Immature natural killer cell (primary cell): ENCODE measurements around the gene ULK2. TPM values are rescaled to one million over a fixed set of nuclear protein-coding genes. Genes with fewer than 3 reads are reported as not detected.

Source experiments
- DNase-seq, 3 donors: peaks; one replicate each; pipeline ENCODE4 v3.0.0; 2022; ENCODE audit warnings: mixed read lengths in 1 of 3
- H3K27ac Mint-ChIP-seq, 6 donors: one replicate each; pipeline ENCODE4 v1.8.0; 2020; ENCODE audit warnings: mixed read lengths in 6 of 6, mild to moderate bottlenecking in 5 of 6, inconsistent platforms in 4 of 6, moderate library complexity in 3 of 6
- H3K27me3 Mint-ChIP-seq, 3 donors: one replicate each; pipeline ENCODE4 v1.8.0; 2020 to 2021; ENCODE audit warnings: low read depth in 3 of 3, mild to moderate bottlenecking in 3 of 3, mixed read lengths in 3 of 3, moderate library complexity in 3 of 3, inconsistent platforms in 1 of 3
- H3K36me3 Mint-ChIP-seq, 3 donors: one replicate each; pipeline ENCODE4 v1.8.0; 2020; ENCODE audit warnings: mixed read lengths in 3 of 3, inconsistent platforms in 2 of 3, mild to moderate bottlenecking in 2 of 3
- H3K4me1 Mint-ChIP-seq, 2 donors: one replicate each; pipeline ENCODE4 v1.8.0; 2020; ENCODE audit warnings: inconsistent platforms in 2 of 2, mild to moderate bottlenecking in 2 of 2, mixed read lengths in 2 of 2, moderate library complexity in 1 of 2
- H3K4me3 Mint-ChIP-seq, 5 donors: one replicate each; pipeline ENCODE4 v1.8.0; 2020; ENCODE audit warnings: mild to moderate bottlenecking in 5 of 5, mixed read lengths in 5 of 5, inconsistent platforms in 3 of 5, moderate library complexity in 3 of 5
- H3K9me3 Mint-ChIP-seq, 6 donors: one replicate each; pipeline ENCODE4 v1.8.0; 2020; ENCODE audit warnings: mild to moderate bottlenecking in 6 of 6, mixed read lengths in 6 of 6, inconsistent platforms in 4 of 6, moderate library complexity in 3 of 6
- polyA plus RNA-seq, 3 donors: library from polyadenylated mRNA; unstranded; fragments of 300-500 nt; fragmentation: Illumina TruSeq; gene quantifications; one replicate each; pipeline ENCODE4 v1.2.3, GENCODE V29; 2021

The ULK2 gene
- polyA plus RNA-seq, 3 donors from 2014 or later: 6.5 to 13.4 (median 10.6) TPM

DNA sequence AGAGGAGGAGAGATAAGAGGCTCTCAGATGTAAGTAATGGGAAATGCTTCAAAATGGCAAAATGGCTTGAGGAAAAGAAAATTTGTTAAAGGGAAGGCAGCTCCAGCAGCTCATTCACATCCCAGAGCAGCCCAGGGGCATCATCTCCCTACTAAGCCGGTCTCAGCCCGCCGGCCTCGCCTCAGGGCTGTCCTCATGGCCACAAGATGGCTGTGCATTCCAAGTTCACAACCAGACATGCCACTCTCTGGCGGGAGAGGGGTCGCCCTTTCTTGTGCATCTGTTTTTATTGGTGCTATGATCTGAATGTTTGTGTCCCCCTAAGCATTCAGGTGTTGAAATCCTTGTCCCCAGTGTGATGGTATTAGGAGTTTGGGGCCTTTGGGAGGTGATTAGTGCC lies 137.8 kb downstream of the ULK2 start:
- H3K4me3 Mint-ChIP-seq: no peak overlapping the region
- no peaks in the 10 kb centered on the region for H3K9me3 Mint-ChIP-seq
- peaks cover 8 to 9% of the 10 kb centered on the region in 2 donors for H3K4me1 Mint-ChIP-seq
- H3K36me3 Mint-ChIP-seq: no peaks in the 10 kb centered on the region
- no peak for DNase-seq
- H3K27ac Mint-ChIP-seq: no peak overlapping the region
- peaks cover 0 to 5% (median 4%) of the 10 kb centered on the region in 3 donors for H3K27me3 Mint-ChIP-seq

DNA sequence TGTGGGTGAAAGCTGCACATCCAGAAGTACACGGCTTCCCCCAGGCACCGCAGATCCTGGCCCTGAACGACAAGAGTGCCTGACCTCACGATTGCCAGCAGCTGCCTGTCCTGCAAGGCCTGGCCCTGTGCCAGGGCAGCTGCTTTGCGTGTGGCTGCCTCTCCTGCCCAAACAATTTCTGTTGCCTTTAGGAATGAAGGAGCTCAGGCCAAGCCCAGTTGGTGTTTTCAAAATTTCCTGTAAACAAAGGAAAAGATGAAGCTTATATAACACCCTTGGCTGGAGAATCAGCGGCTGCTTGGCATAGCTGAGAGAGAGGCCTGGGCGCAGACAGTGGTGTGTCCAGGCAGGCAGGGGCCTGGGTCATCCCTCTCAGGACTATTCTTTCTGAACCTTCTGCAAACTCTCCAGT lies 139.6 kb downstream of the ULK2 start:
- H3K9me3 Mint-ChIP-seq: no peaks in the 10 kb centered on the region
- H3K36me3 Mint-ChIP-seq: no peaks in the 10 kb centered on the region
- peaks cover 18 to 21% of the 10 kb centered on the region in 2 donors for H3K4me1 Mint-ChIP-seq
- peaks cover 2 to 8% (median 8%) of the 10 kb centered on the region in 3 donors for H3K27me3 Mint-ChIP-seq
- DNase-seq: no peak
- no peak overlapping the region for H3K27ac Mint-ChIP-seq
- no peak overlapping the region for H3K4me3 Mint-ChIP-seq

DNA sequence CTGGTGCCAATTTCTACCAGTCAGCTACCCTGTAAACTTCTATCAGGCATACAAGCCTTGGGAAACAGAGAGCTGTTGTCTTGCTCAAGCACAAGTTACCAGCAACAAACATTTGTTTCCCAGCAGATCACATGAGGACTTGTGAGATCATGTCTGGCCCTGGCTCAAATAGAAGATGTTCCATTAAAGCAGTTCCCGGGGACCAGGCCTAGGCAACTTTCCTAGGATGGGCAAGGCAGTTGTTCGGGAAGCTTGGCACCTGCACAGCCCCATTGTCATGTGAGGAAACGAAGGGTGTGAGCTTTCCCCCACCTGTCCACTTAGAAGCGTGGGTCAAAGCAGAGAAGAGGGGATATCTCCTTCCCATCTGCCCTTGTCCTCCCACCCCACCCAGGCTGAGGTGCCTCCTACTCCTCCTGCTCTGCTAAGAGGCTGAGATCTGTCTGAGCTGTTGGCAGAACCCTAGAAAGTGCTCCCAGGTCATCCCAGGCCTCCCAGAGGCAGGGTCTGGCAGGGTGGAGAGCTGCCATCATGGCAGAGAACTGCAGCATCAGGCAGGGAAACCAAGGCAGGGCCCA lies 140.1 kb downstream of the ULK2 start:
- DNase-seq: no peak
- H3K9me3 Mint-ChIP-seq: no peaks in the 10 kb centered on the region
- peak overlapping the region in 2 of 6 donors; percentile 30 to 58 for H3K27ac Mint-ChIP-seq
- no peak overlapping the region for H3K4me3 Mint-ChIP-seq
- H3K27me3 Mint-ChIP-seq: peaks cover 2 to 8% (median 8%) of the 10 kb centered on the region in 3 donors
- H3K4me1 Mint-ChIP-seq: peaks cover 18 to 21% of the 10 kb centered on the region in 2 donors
- H3K36me3 Mint-ChIP-seq: no peaks in the 10 kb centered on the region

DNA sequence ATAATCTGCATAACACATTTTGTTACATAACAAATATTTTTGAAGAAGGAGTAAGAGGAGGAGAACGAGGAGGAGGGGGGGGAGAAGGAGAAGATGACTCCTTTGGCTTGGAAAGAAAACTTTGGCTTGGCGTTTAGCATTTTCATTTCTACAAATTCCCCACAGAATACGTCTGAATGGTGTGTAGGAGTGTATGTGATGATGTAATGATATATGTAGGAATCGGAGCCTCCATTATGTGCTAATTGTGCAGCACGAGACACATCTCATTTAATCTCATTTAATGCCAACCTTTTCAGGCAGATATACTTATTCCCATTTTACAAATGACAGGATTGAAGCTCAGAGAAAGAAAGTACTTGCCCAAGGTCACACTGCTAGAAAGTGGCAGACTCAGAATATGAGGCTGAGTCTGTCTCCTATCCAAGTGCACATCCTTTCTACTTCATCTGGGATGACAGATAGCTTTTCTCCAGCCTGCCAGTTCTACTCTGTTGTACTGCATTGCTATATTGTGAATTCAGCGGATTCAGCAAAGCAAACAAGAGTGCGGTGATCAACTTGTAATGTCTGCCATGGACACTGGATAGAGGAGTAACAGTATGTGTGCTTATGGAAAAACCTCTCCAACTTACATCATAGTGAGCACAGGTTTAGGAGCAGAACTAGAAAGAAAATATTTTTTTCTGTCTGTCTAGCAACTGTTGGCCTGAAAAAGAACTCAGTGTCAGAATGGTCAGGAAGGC lies 140.9 kb downstream of the ULK2 start:
- no peak overlapping the region for H3K4me3 Mint-ChIP-seq
- H3K4me1 Mint-ChIP-seq: peaks cover 19 to 21% of the 10 kb centered on the region in 2 donors
- peaks cover 2 to 8% (median 8%) of the 10 kb centered on the region in 3 donors for H3K27me3 Mint-ChIP-seq
- H3K27ac Mint-ChIP-seq: peak overlapping the region in 4 of 6 donors; percentile 17 to 58 (median 32)
- DNase-seq: no peak
- no peaks in the 10 kb centered on the region for H3K9me3 Mint-ChIP-seq
- no peaks in the 10 kb centered on the region for H3K36me3 Mint-ChIP-seq

DNA sequence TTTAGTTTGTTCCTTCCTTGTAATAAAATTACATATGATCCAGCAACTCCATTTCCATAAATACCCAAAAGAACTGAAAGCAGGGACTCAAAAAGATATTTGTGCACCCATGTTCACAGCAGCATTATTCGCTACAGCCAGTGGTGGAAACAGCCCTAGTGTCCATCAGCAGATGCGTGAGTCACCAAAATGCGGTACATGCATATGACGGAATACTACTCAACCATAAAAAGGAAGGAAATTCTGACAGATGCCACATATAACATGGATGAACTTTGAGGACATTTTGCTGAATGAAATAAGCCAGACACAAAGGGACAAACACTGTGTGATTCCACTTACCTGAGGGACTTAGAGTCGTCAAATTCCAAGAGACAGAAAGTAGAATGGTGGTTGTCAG lies 142.2 kb downstream of the ULK2 start:
- no peak for DNase-seq
- Mint-ChIP-seq H3K27ac (peak overlapping the region; percentile 46 to 73 (median 56)), H3K36me3 (no peaks in the 10 kb centered on the region), H3K27me3 (peaks cover 2 to 8% (median 8%) of the 10 kb centered on the region in 3 donors), H3K4me1 (peaks cover 19 to 21% of the 10 kb centered on the region in 2 donors), H3K4me3 (peak overlapping the region; percentile 71 to 85 (median 74)), H3K9me3 (peaks cover 0 to under 1% (median 0%) of the 10 kb centered on the region in 6 donors)

DNA sequence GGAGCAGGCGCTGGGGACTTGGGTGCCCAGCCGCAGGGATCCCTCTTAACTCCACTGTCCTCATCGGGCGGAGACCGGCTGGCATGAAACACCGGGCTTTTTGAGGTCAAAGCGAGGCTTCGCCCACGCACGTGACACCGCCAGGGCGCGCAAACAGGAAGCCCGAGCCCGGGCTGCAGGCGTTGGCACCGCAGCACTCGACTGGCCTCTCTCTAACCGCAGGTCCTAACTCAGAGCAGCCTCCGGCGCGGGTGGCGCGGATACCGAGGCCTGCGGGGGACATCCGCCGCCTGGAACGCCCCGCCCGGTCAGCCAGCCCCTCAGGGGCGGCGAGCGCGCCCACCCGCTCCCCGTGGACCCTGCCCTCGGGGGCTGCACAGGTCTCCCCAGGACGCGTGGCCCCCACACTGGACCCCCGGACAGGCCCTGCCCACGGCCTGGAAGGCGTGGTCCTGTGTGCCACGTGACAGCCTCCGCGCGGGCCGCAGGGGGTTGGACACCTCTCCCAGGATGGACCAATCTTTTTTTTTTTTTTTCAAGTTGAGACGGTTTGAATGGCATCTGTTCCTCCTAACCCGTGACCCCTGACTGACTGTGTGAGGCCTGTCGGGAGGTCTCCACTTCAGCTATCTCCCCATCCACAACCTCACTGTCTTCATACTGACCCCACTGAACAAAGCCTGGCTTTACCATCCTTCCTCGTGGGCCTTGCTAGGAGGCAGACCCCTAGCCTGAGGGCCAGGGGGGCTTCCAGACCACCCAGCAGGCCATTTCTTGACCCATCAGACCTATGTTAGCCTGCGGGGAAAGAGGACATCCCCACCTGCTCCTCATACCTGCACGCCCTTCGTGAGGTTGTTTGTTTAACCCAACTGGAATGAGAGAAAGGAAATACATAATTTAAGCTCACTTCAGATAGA lies 143.0 kb downstream of the ULK2 start:
- Mint-ChIP-seq H3K27me3 (peaks cover 4 to 9% (median 8%) of the 10 kb centered on the region in 3 donors), H3K27ac (peak overlapping the region; percentile 57 to 86 (median 74)), H3K36me3 (no peaks in the 10 kb centered on the region), H3K4me1 (peaks cover 19 to 21% of the 10 kb centered on the region in 2 donors), H3K4me3 (peak overlapping the region; percentile 71 to 85 (median 80)), H3K9me3 (peaks cover 0 to 1% (median 0%) of the 10 kb centered on the region in 6 donors)
- DNase-seq: peak; percentile 75 to 76 (median 76)

DNA sequence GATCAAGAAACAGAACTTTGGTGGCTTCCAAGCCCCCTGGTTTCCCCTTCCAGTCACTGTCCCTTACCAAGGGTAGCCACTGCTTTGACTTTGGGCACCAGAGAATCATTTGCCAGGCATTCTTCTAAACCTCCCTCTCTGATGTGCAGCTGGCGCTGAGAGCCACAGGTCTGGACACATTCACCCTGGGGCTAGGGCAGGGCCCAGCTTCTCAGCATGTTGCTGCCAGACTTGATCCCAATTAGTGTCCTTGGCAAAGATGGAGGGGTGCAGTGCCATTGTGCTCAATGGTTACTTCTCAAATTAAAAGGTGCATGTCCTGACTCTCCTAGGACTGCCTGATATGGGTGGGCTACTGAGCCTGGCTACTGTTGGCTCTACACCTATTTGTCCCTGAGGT lies 143.8 kb downstream of the ULK2 start:
- Mint-ChIP-seq H3K4me3 (peak overlapping the region; percentile 71 to 80 (median 76)), H3K4me1 (peaks cover 19 to 21% of the 10 kb centered on the region in 2 donors), H3K27ac (peak overlapping the region; percentile 49 to 86 (median 72)), H3K36me3 (no peaks in the 10 kb centered on the region), H3K9me3 (peaks cover 0 to 1% (median 0%) of the 10 kb centered on the region in 6 donors), H3K27me3 (peaks cover 4 to 10% (median 8%) of the 10 kb centered on the region in 3 donors)
- DNase-seq: no peak

Other genes starting within 250 kb of the ULK2 start
- 10 to 100 TPM; 19.8 to 37.4 (median 32.9) TPM for gene ALDH3A2, start 219.2 kb downstream of the ULK2 start, polyA plus RNA-seq
- not detected for gene SLC47A2, start 151.4 kb downstream of the ULK2 start, polyA plus RNA-seq
- gene ALDH3A1, start 119.6 kb downstream of the ULK2 start, polyA plus RNA-seq: under 1 TPM in 2 of 3 donors, not detected in 1; 0.31 to 0.43 TPM
- gene AKAP10, start 109.9 kb upstream of the ULK2 start, polyA plus RNA-seq: 10 to 100 TPM in 2 of 3 donors, 1 to 10 TPM in 1; 9.9 to 21.6 (median 14.7) TPM
- gene SPECC1, start 141.4 kb upstream of the ULK2 start, polyA plus RNA-seq: 10 to 100 TPM in 2 of 3 donors, 1 to 10 TPM in 1; 6.0 to 43.3 (median 25.5) TPM